ENCODE measurements around the gene CCM2. TPM values are rescaled to one million over a fixed set of nuclear protein-coding genes. Genes with fewer than 3 reads are reported as not detected.

CCM2 gene
- total RNA-seq, 2 experiments from 2014 or later, result 48.8 to 52.8 TPM

- Histone ChIP-seq H3K36me3 (ENCODE audit: insufficient read depth, low read length) (peaks cover 76% of the 10 kb centered on the region), H3K27ac (ENCODE audit: low read depth in 1 of 2, low read length in 2 of 2) (peak overlapping the region in 1 of 2 donors; percentile 7), H3K27me3 (ENCODE audit: control insufficient read depth in 1 of 2, insufficient read depth in 2 of 2, low read length in 2 of 2) (no peaks in the 10 kb centered on the region), H3K9me3 (ENCODE audit: control insufficient read depth in 1 of 2, insufficient read depth in 1 of 2, low read length in 2 of 2) (peaks cover 0 to 16% of the 10 kb centered on the region in 2 experiments), H3K4me1 (ENCODE audit: insufficient read depth, low read length) (peaks cover 10% of the 10 kb centered on the region), H3K4me3 (ENCODE audit: low read length) (no peak overlapping the region)
- H3K4me3 Mint-ChIP-seq, result no peak overlapping the region
- ATAC-seq (ENCODE audit: poor library complexity) (no peak), DNase-seq (no peak)
- no peak for TF ChIP-seq CTCF (IDR thresholded peaks at IDR 0.05)
- POLR2A ChIA-PET, result interaction anchor here (1.0 to 1.3 kb wide), 2 partner anchors 62 to 80 kb away, joined by 4 read pairs; partner anchors contain the start of gene PURB
- H3K36me3 Mint-ChIP-seq (ENCODE audit: low read depth), result peaks cover 61% of the 10 kb centered on the region
- no peaks in the 10 kb centered on the region for H3K4me1 Mint-ChIP-seq (ENCODE audit: low read depth)
- no peaks in the 10 kb centered on the region for H3K27me3 Mint-ChIP-seq
- CTCF ChIA-PET, result interaction anchor here (1.4 kb wide), 1 partner anchor 9 kb away, joined by 8 read pairs; no protein-coding TSS in a partner anchor
- peak overlapping the region; percentile 33 for H3K27ac Mint-ChIP-seq
- no peaks in the 10 kb centered on the region for H3K9me3 Mint-ChIP-seq
- intact Hi-C loops (cut with DNase I, micrococcal nuclease), result no loop called here
These were observed 34.5 kb upstream of the CCM2 start for GRCh38 chr7:44965441-44965903.

- H3K27me3 Mint-ChIP-seq, result no peaks in the 10 kb centered on the region
- no peaks in the 10 kb centered on the region for H3K4me1 Mint-ChIP-seq (ENCODE audit: low read depth)
- CTCF ChIA-PET, result no interaction called here
- H3K4me3 Mint-ChIP-seq, result no peak overlapping the region
- ATAC-seq (ENCODE audit: poor library complexity) (no peak), DNase-seq (peak in 1 of 14 experiments; percentile 13)
- no peak overlapping the region for H3K27ac Mint-ChIP-seq
- POLR2A ChIA-PET, result interaction anchor here (1.0 to 1.3 kb wide), 2 partner anchors 62 to 81 kb away, joined by 4 read pairs; partner anchors contain the start of gene PURB
- no peak for TF ChIP-seq CTCF (IDR thresholded peaks at IDR 0.05)
- Histone ChIP-seq H3K4me3 (ENCODE audit: low read length) (no peak overlapping the region), H3K27me3 (ENCODE audit: control insufficient read depth in 1 of 2, insufficient read depth in 2 of 2, low read length in 2 of 2) (no peaks in the 10 kb centered on the region), H3K36me3 (ENCODE audit: insufficient read depth, low read length) (peaks cover 83% of the 10 kb centered on the region), H3K9me3 (ENCODE audit: control insufficient read depth in 1 of 2, insufficient read depth in 1 of 2, low read length in 2 of 2) (peaks cover 0 to 16% of the 10 kb centered on the region in 2 experiments), H3K4me1 (ENCODE audit: insufficient read depth, low read length) (peaks cover 12% of the 10 kb centered on the region), H3K27ac (ENCODE audit: low read depth in 1 of 2, low read length in 2 of 2) (no peak overlapping the region)
- no peaks in the 10 kb centered on the region for H3K9me3 Mint-ChIP-seq
- H3K36me3 Mint-ChIP-seq (ENCODE audit: low read depth), result peaks cover 59% of the 10 kb centered on the region
- intact Hi-C loops (cut with DNase I, micrococcal nuclease), result no loop called here
These were observed 33.9 kb upstream of the CCM2 start for GRCh38 chr7:44965937-44966730.

GRCh38 chr7:44966731-44967538 lies 33.1 kb upstream of the CCM2 start:
- Mint-ChIP-seq H3K9me3 (no peaks in the 10 kb centered on the region), H3K27ac (no peak overlapping the region), H3K4me1 (ENCODE audit: low read depth) (no peaks in the 10 kb centered on the region), H3K27me3 (no peaks in the 10 kb centered on the region), H3K4me3 (no peak overlapping the region), H3K36me3 (ENCODE audit: low read depth) (peaks cover 63% of the 10 kb centered on the region)
- H3K27me3 ChIP-seq (ENCODE audit: control insufficient read depth in 1 of 2, insufficient read depth in 2 of 2, low read length in 2 of 2), result no peaks in the 10 kb centered on the region
- peaks cover 88% of the 10 kb centered on the region for H3K36me3 ChIP-seq (ENCODE audit: insufficient read depth, low read length)
- H3K9me3 ChIP-seq (ENCODE audit: control insufficient read depth in 1 of 2, insufficient read depth in 1 of 2, low read length in 2 of 2), result peaks cover 0 to 12% of the 10 kb centered on the region in 2 experiments
- H3K27ac ChIP-seq (ENCODE audit: low read depth in 1 of 2, low read length in 2 of 2), result no peak overlapping the region
- intact Hi-C loops (cut with DNase I, micrococcal nuclease), result no loop called here
- DNase-seq, result peak in 1 of 14 experiments; percentile 13
- TF ChIP-seq CTCF (IDR thresholded peaks at IDR 0.05), result no peak
- POLR2A ChIA-PET, result no interaction called here
- no peak for ATAC-seq (ENCODE audit: poor library complexity)
- no peak overlapping the region for H3K4me3 ChIP-seq (ENCODE audit: low read length)
- CTCF ChIA-PET, result no interaction called here
- H3K4me1 ChIP-seq (ENCODE audit: insufficient read depth, low read length), result peaks cover 12% of the 10 kb centered on the region
